ENCODE results near the gene RIN3. TPM values are rescaled to one million over a fixed set of nuclear protein-coding genes. Genes with fewer than 3 reads are reported as not detected.

Gene RIN3
- total and polyA plus RNA-seq, 2 of the 4 experiments (the other 2 are of a cell fraction) = 2.5 to 11.1 TPM

GRCh38 chr14:92505826-92506225 lies 7.8 kb upstream of the RIN3 start:
- in situ Hi-C loops (cut with MboI; ENCODE audit: low sequenced_read_pairs) = no loop called here
- Histone ChIP-seq H3K4me1 (ENCODE audit: control insufficient read depth, insufficient read depth, low read length) (peaks cover 19% of the 10 kb centered on the region), H4K91ac (ENCODE audit: insufficient read depth, low read depth, low read length) (peak overlapping the region; percentile 62), H4K8ac (ENCODE audit: low read depth in 2 of 2, low read length in 2 of 2) (no peak overlapping the region), H2BK5ac (ENCODE audit: low read depth, low read length, poor library complexity, severe bottlenecking) (no peak overlapping the region), H2BK15ac (ENCODE audit: low read depth, low read length) (peak overlapping the region; percentile 79; the same call in 1 of the 3 replicates), H2AFZ (replicated peaks; ENCODE audit: low read length, poor library complexity) (peak overlapping the region; percentile 54), H3K27ac (ENCODE audit: insufficient read depth, low read length) (no peak overlapping the region), H2AK5ac (ENCODE audit: low read depth, low read length) (peak overlapping the region; percentile 32; the same call in 1 of the 2 replicates), H2BK120ac (ENCODE audit: low read depth, low read length) (peak overlapping the region; percentile 66), H4K5ac (ENCODE audit: low read depth, low read length) (no peak overlapping the region), H3K4me3 (ENCODE audit: insufficient read depth, low read depth, low read length) (no peak overlapping the region), H4K20me1 (ENCODE audit: insufficient read depth, low read length) (no peaks in the 10 kb centered on the region), H3K36me3 (ENCODE audit: control insufficient read depth, insufficient read depth, low read length) (no peaks in the 10 kb centered on the region), H3K9me1 (ENCODE audit: insufficient read depth, low read length) (peaks cover 31% of the 10 kb centered on the region), H3K4ac (ENCODE audit: low read depth, low read length) (peak overlapping the region; percentile 43; the same call in 1 of the 2 replicates), H2BK20ac (ENCODE audit: low read depth, low read length) (peak overlapping the region; percentile 74), H3K56ac (ENCODE audit: extremely low read depth, insufficient read depth, low read length) (no peak overlapping the region), H3K4me2 (ENCODE audit: low read depth, low read length) (no peak overlapping the region), H3K23ac (ENCODE audit: low read depth, low read length) (no peak overlapping the region), H3K79me1 (ENCODE audit: low read depth in 1 of 2, low read length in 2 of 2) (peaks cover 0 to 5% of the 10 kb centered on the region in 2 experiments; a peak in 1 of 4 replicates), H3K18ac (ENCODE audit: low read depth, low read length) (no peak overlapping the region), H3K9ac (ENCODE audit: low read depth, low read length) (no peak overlapping the region), H2AK9ac (replicated peaks; ENCODE audit: low read depth, low read length, poor library complexity) (peak overlapping the region; percentile 50), H3K27me3 (ENCODE audit: control insufficient read depth, insufficient read depth, low read length) (no peaks in the 10 kb centered on the region), H3K9me3 (ENCODE audit: control insufficient read depth, insufficient read depth, low read length) (no peaks in the 10 kb centered on the region), H3K14ac (replicated peaks; ENCODE audit: low read depth, low read length) (no peak overlapping the region)
- intact Hi-C loops (cut with micrococcal nuclease) = no loop called here
- dilution Hi-C loops (cut with HindIII; ENCODE audit: low sequenced_read_pairs, unreplicated experiment) = no loop called here
- ATAC-seq (ENCODE audit: low read depth) (no peak), DNase-seq (no peak)
- WGBS, 2 experiments (ENCODE audit: extremely low coverage in 2 of 2, insufficient read length in 1 of 2) = 100% methylated on average over 1 of the region's 5 CpGs; no CpG with 5 or more reads in 1 of the 2 experiments
- ChIA-PET CTCF (no interaction called here), POLR2A (ENCODE audit: unreplicated experiment) (no interaction called here)
- BruUV-seq (replicated peaks) = no TSS peak
- TF ChIP-seq MXI1 (IDR thresholded peaks at IDR 0.05; ENCODE audit: borderline replicate concordance, low read depth, low read length) (no peak), SMC3 (IDR thresholded peaks at IDR 0.05; ENCODE audit: low read depth, low read length) (no peak), USF2 (IDR thresholded peaks at IDR 0.05; ENCODE audit: low read depth, low read length) (no peak)
